ENCODE measurements around the gene SSUH2.

The SSUH2 gene

GRCh38 chr3:8635125-8635524 is 9.5 kb downstream of the SSUH2 start:
- Histone ChIP-seq H3K36me3 (ENCODE audit: control insufficient read depth in 2 of 2, insufficient read depth in 1 of 2, low read length in 2 of 2) (no peaks in the 10 kb centered on the region), H3K9me3 (ENCODE audit: control insufficient read depth, insufficient read depth, low read depth, low read length) (no peaks in the 10 kb centered on the region), H3K27ac (ENCODE audit: extremely low read depth, low read depth, low read length) (no peak overlapping the region), H3K4me1 (ENCODE audit: control insufficient read depth, insufficient read depth, low read length) (no peaks in the 10 kb centered on the region), H3K4me3 (ENCODE audit: low read depth, low read length) (no peak overlapping the region)
- ChIA-PET CTCF (interaction anchor here (0.5 to 1.9 kb wide), 7 partner anchors 9 to 315 kb away, joined by 3 to 4 read pairs (median 3); partner anchors contain the start of genes OXTR and SSUH2), POLR2A (no interaction called here)
- TF ChIP-seq ZNF404 (tag by site-specific recombination; IDR thresholded peaks at IDR 0.05) (no peak), ZNF174 (tag by site-specific recombination; IDR thresholded peaks at IDR 0.05) (no peak), ZNF558 (tag by site-specific recombination; IDR thresholded peaks at IDR 0.05) (no peak), ZNF274 (IDR thresholded peaks at IDR 0.05; ENCODE audit: low read length) (no peak), ZNF274 (tag by site-specific recombination; IDR thresholded peaks at IDR 0.05; ENCODE audit: borderline replicate concordance) (no peak), AEBP2 (tag by site-specific recombination; IDR thresholded peaks at IDR 0.05; ENCODE audit: borderline replicate concordance) (no peak), ZNF571 (tag by site-specific recombination; IDR thresholded peaks at IDR 0.05) (no peak), ZNF704 (tag by site-specific recombination; IDR thresholded peaks at IDR 0.05) (no peak), ZNF223 (tag by site-specific recombination; IDR thresholded peaks at IDR 0.05) (no peak), ZNF311 (tag by site-specific recombination; IDR thresholded peaks at IDR 0.05; ENCODE audit: borderline replicate concordance) (no peak), ZBTB8A (tag by site-specific recombination; IDR thresholded peaks at IDR 0.05) (no peak), ZFP37 (tag by site-specific recombination; IDR thresholded peaks at IDR 0.05) (no peak), SCRT2 (tag by site-specific recombination; IDR thresholded peaks at IDR 0.05) (no peak), OVOL3 (tag by site-specific recombination; IDR thresholded peaks at IDR 0.05) (no peak), ZNF623 (tag by site-specific recombination; IDR thresholded peaks at IDR 0.05) (no peak)

GRCh38 chr3:8632402-8633237 is 12.0 kb downstream of the SSUH2 start:
- Histone ChIP-seq H3K36me3 (ENCODE audit: control insufficient read depth in 2 of 2, insufficient read depth in 1 of 2, low read length in 2 of 2) (no peaks in the 10 kb centered on the region), H3K9me3 (ENCODE audit: control insufficient read depth, insufficient read depth, low read depth, low read length) (no peaks in the 10 kb centered on the region), H3K4me3 (ENCODE audit: low read depth, low read length) (no peak overlapping the region), H3K27ac (ENCODE audit: extremely low read depth, low read depth, low read length) (no peak overlapping the region), H3K4me1 (ENCODE audit: control insufficient read depth, insufficient read depth, low read length) (no peaks in the 10 kb centered on the region)
- CTCF ChIA-PET, result interaction anchor here (0.6 to 1.2 kb wide), 4 partner anchors 8 to 10 kb away, joined by 3 to 4 read pairs (median 4); no protein-coding TSS in a partner anchor
- no peak for TF ChIP-seq ZNF266 (tag by site-specific recombination; IDR thresholded peaks at IDR 0.05; ENCODE audit: low read depth)
- 0 out of 2 replicates have a peak, but pooled peaks have one; percentile 48 for TF ChIP-seq ZNF768 (tag by site-specific recombination; IDR thresholded peaks at IDR 0.05)
- TF ChIP-seq ZNF114 (tag by site-specific recombination; IDR thresholded peaks at IDR 0.05), result no peak
- TF ChIP-seq ZNF837 (tag by site-specific recombination; IDR thresholded peaks at IDR 0.05), result no peak
- POLR2A ChIA-PET, result no interaction called here

GRCh38 chr3:8631661-8632060 is 12.9 kb downstream of the SSUH2 start:
- no peak overlapping the region for H3K27ac ChIP-seq (ENCODE audit: extremely low read depth, low read depth, low read length)
- CTCF ChIA-PET, result interaction anchor here (0.6 to 1.2 kb wide), 3 partner anchors 8 to 10 kb away, joined by 3 to 4 read pairs (median 3); no protein-coding TSS in a partner anchor
- no peak overlapping the region for H3K4me3 ChIP-seq (ENCODE audit: low read depth, low read length)
- no peaks in the 10 kb centered on the region for H3K36me3 ChIP-seq (ENCODE audit: control insufficient read depth in 2 of 2, insufficient read depth in 1 of 2, low read length in 2 of 2)
- H3K4me1 ChIP-seq (ENCODE audit: control insufficient read depth, insufficient read depth, low read length), result no peaks in the 10 kb centered on the region
- POLR2A ChIA-PET, result no interaction called here
- H3K9me3 ChIP-seq (ENCODE audit: control insufficient read depth, insufficient read depth, low read depth, low read length), result no peaks in the 10 kb centered on the region
- TF ChIP-seq ZNF423 (tag by site-specific recombination; IDR thresholded peaks at IDR 0.05), result no peak
- no peak for TF ChIP-seq ZNF16 (tag by site-specific recombination; IDR thresholded peaks at IDR 0.05; ENCODE audit: low read depth)
- TF ChIP-seq ZNF324 (tag by site-specific recombination; IDR thresholded peaks at IDR 0.05), result no peak
- TF ChIP-seq ZNF658 (tag by site-specific recombination; IDR thresholded peaks at IDR 0.05), result no peak
- no peak for TF ChIP-seq ZNF600 (tag by site-specific recombination; IDR thresholded peaks at IDR 0.05)
- TF ChIP-seq ZBTB20 (tag by site-specific recombination; IDR thresholded peaks at IDR 0.05), result no peak
- TF ChIP-seq ZNF157 (tag by site-specific recombination; IDR thresholded peaks at IDR 0.05), result no peak
- no peak for TF ChIP-seq ZNF274 (IDR thresholded peaks at IDR 0.05; ENCODE audit: low read length)
- TF ChIP-seq ZNF274 (tag by site-specific recombination; IDR thresholded peaks at IDR 0.05; ENCODE audit: borderline replicate concordance), result no peak

Measured in HEK293 (cell line).